VCaP (cell line): ENCODE measurements around the gene APOO.

Experiments
- H3K27ac ChIP-seq: fragments of 450-650 bp; 2 replicates; pipeline ENCODE4 v1.5.1; 2017
- TF ChIP-seq, protein P1 (sequence below): fragments of 450-650 bp; conservative IDR thresholded peaks from 2 replicates; pipeline ENCODE4 v1.5.1; 2017; ENCODE audit warnings: mild to moderate bottlenecking, moderate library complexity

The APOO gene

DNA sequence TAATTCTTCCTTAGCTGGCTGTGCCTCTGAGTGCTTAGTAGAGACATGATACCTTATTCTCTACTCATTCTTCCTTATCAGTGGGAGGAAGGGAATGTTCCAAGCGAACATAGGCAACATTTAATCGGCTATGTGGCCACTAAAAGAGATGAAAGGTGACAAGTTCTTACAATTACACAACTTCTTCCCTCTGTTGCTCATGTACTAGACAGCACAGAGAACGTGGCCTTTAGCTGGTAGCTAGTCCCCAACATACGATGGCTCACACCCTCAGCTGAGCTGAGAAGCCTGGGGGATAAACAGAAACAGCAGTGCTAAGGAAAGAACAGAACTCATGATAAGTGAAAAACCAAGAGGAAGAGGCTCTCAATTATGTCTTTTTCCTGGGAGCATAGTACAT, 52.2 kb downstream of the APOO start:
- H3K27ac ChIP-seq = no peak overlapping the region
- TF ChIP-seq, protein P1, sequence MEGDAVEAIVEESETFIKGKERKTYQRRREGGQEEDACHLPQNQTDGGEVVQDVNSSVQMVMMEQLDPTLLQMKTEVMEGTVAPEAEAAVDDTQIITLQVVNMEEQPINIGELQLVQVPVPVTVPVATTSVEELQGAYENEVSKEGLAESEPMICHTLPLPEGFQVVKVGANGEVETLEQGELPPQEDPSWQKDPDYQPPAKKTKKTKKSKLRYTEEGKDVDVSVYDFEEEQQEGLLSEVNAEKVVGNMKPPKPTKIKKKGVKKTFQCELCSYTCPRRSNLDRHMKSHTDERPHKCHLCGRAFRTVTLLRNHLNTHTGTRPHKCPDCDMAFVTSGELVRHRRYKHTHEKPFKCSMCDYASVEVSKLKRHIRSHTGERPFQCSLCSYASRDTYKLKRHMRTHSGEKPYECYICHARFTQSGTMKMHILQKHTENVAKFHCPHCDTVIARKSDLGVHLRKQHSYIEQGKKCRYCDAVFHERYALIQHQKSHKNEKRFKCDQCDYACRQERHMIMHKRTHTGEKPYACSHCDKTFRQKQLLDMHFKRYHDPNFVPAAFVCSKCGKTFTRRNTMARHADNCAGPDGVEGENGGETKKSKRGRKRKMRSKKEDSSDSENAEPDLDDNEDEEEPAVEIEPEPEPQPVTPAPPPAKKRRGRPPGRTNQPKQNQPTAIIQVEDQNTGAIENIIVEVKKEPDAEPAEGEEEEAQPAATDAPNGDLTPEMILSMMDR = no peak

DNA sequence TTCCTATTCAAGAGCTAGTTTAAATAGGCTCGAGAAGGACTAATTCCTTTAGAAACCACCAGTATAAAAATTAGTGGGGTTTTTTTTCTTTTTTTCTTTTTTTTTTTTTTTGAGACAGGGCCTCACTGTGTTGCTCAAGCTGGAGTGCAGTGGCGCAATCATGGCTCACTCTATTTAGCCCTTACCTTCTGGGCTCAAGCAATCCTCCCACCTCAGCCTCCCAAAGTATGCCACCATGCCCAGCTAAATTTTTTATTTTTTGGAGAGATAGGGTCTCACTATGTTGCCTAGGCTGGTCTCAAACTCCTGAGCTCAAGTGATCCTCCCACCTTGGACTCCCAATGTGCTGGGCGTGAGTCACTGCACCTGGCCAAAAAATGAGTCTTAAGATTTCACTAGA, 52.8 kb downstream of the APOO start:
- TF ChIP-seq, protein P1 = no peak
- no peak overlapping the region for H3K27ac ChIP-seq

DNA sequence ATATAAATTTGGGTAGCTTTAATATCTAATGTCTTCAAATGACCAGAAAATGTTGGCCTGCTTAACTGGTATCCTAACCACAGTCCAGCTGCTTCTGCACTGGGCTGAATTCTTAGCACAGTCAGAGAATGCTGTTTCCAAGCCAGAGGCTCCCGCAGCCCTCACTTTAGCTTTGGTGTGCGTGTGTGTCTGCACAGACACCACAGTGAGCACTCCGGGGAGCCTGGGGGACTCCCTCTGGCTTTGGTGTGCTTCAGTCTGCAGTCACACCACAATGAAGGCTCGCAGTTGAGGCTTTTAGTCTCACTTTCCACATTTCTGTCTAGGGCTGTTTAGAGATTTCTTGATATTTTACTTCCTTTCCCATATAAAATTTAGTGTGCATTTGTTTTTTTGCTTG, 53.6 kb downstream of the APOO start:
- TF ChIP-seq, protein P1 = no peak
- no peak overlapping the region for H3K27ac ChIP-seq

DNA sequence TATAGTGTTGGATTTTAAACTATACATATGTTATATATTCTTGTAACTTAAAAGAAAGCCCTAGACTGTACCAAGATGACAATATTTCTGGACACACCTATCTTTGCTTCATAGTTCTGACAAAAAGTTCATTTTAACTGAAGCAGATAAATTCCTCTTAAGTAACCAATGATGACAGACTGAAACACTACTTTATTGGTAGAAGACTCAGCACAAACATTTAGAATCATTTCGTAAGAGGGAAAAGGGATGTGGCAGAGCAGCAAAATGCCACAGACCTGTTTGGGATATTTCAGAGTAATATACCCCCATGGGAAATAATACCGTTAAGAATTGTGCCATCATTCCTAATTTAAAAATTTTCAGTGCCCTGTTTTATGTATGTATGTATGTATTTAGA, 56.2 kb downstream of the APOO start:
- H3K27ac ChIP-seq = no peak overlapping the region
- TF ChIP-seq, protein P1 = no peak

DNA sequence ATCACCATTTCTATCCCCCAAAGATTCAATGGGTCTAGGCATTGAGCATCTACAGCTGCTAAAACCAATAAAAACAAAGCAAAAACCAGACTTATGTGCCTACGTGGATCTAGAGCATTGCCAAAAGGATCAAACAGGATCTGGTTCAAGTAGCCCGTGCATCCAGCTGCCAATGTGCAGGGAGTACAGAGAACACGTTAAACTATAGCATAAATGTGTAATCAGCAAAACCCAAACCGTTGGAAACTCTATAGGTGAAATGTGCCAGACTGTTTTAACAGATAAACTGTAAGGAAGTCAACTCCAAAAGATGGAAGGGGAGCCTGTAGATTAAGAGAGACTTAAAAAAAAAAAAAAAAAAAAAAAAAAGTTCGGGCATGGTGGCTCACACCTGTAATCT, 58.5 kb downstream of the APOO start:
- TF ChIP-seq, protein P1 = no peak
- no peak overlapping the region for H3K27ac ChIP-seq

DNA sequence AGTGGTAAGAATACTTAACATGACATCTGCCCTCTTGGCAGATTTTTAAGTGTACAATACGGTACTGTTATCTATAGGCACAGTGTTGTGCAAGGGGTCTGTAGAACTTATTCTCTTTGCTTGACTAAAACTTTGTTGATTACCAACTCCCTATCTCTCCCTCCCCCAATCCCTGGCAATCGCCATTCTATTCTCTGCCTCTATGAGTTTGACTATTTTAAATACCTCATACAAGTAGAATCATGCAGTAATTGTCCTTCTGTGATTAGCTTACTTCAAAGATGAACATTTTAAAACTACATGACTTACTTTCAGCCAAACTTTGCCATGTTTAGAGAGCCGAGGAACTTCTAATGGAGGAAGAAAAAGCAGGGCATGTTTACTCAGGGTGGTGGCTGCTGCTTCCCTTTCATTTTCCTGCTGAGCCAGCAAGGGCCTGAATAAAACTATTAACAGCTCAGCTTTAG, 62.4 kb downstream of the APOO start:
- TF ChIP-seq, protein P1 = no peak
- peak overlapping the region; percentile 36 for H3K27ac ChIP-seq

DNA sequence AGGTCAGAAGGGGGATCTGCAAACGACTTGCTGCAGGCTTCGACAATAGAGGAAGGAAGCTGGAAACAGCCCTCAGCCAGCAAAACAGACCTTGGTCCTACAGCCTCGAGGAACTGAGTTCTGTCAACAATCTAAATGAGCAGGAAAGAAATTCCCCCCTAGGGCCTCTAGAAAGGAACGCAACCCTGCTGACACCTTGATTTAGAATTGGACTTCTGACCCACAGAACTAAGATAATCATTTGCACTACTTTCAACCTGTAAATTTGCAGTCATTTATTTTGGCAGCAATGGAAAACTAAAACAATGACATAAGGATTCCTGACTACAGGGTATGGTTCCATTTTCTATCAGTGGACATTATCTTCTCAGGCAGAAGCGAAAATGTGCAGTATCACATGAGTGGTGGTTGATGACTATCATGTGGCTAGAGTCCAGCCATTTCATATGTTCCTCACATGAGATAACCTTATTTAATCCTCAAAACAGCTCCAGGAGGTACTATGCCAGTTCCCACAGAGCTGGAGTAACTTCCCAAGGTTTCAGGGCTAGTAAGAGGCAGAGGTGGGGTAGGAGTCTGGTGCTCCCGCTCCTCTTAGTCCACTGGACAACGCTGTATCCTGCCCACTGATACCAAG, 63.1 kb downstream of the APOO start:
- TF ChIP-seq, protein P1 = no peak
- peak overlapping the region; percentile 22; the same call in 1 of the 2 replicates for H3K27ac ChIP-seq
